GM12864 (cell line): ENCODE results near the gene MIA3.
"Not testable (repeated sequence)": the region's sequence is repeated elsewhere in the genome, so short reads cannot be mapped to it uniquely, and the experiment has no call there.

Experiments
- DNase-seq: peaks from one replicate; pipeline ENCODE4 v3.0.0-alpha.2; 2011; ENCODE audit warnings: low read depth
- H3K4me3 ChIP-seq: 2 replicates; pipeline ENCODE4 v1.5.1; 2011; ENCODE audit warnings: mild to moderate bottlenecking, low read depth, low read length, control low read depth
- CTCF ChIP-seq: IDR thresholded peaks from 2 replicates; pipeline ENCODE4 v1.5.1; 2011; ENCODE audit warnings: low read depth, mild to moderate bottlenecking, moderate library complexity, low read length, control low read depth, inconsistent platforms; ENCODE audit errors: missing control alignments

Gene MIA3

GRCh38 chr1:222654849-222655248 lies 37.0 kb downstream of the MIA3 start:
- no peak for TF ChIP-seq CTCF
- H3K4me3 ChIP-seq, result no peak overlapping the region
- peak; percentile 77 for DNase-seq

GRCh38 chr1:222656391-222657155 lies 38.7 kb downstream of the MIA3 start:
- no peak for DNase-seq
- TF ChIP-seq CTCF, result no peak
- no peak overlapping the region for H3K4me3 ChIP-seq

GRCh38 chr1:222657899-222658298 lies 40.0 kb downstream of the MIA3 start:
- DNase-seq, result no peak
- H3K4me3 ChIP-seq, result no peak overlapping the region
- TF ChIP-seq CTCF, result no peak

GRCh38 chr1:222663431-222663934 lies 45.6 kb downstream of the MIA3 start:
- DNase-seq, result no peak
- no peak for TF ChIP-seq CTCF
- no peak overlapping the region for H3K4me3 ChIP-seq

GRCh38 chr1:222665964-222666363 lies 48.1 kb downstream of the MIA3 start:
- DNase-seq, result no peak
- no peak overlapping the region for H3K4me3 ChIP-seq
- TF ChIP-seq CTCF, result no peak

GRCh38 chr1:222668184-222668583 lies 50.3 kb downstream of the MIA3 start:
- DNase-seq, H3K4me3 ChIP-seq: not testable (repeated sequence)

- not testable (repeated sequence) for DNase-seq, H3K4me3 ChIP-seq
Measured at GRCh38 chr1:222669107-222669506, 51.2 kb downstream of the MIA3 start.

GRCh38 chr1:222670110-222670509 lies 52.2 kb downstream of the MIA3 start:
- no peak overlapping the region for H3K4me3 ChIP-seq
- no peak for DNase-seq
- no peak for TF ChIP-seq CTCF
